Karpas-422 (cell line): ENCODE results near the gene ELP1. TPM values are rescaled to one million over a fixed set of nuclear protein-coding genes. Genes with fewer than 3 reads are reported as not detected.

Experiments used
- DNase-seq: peaks from one replicate; pipeline ENCODE4 v3.0.0-alpha.2; 2015
- H2AFZ ChIP-seq: fragments of 200-600 bp; sonication (generic); 2 replicates; pipeline ENCODE4 v1.6.1; 2014; ENCODE audit warnings: antibody characterized with exemption, low read length, mixed read lengths
- H3K27ac ChIP-seq: fragments of 200-600 bp; sonication (generic); 2 replicates; pipeline ENCODE4 v1.5.1; 2014; ENCODE audit warnings: mild to moderate bottlenecking, low read length, moderate library complexity
- H3K27me3 ChIP-seq: fragments of 200-600 bp; sonication (generic); 2 replicates; pipeline ENCODE4 v1.6.1; 2014; ENCODE audit warnings: low read length, mixed read lengths
- H3K36me3 ChIP-seq: fragments of 200-600 bp; sonication (generic); 2 replicates; pipeline ENCODE4 v1.6.1; 2014; ENCODE audit warnings: low read length, mixed read lengths; ENCODE audit not compliant: insufficient read depth
- H3K4me1 ChIP-seq: fragments of 200-600 bp; sonication (generic); 2 replicates; pipeline ENCODE4 v1.6.1; 2014; ENCODE audit warnings: mild to moderate bottlenecking, low read length, mixed read lengths
- H3K4me2 ChIP-seq: fragments of 200-600 bp; sonication (generic); 2 replicates; pipeline ENCODE4 v1.6.1; 2014; ENCODE audit warnings: low read length, low read depth, mild to moderate bottlenecking; ENCODE audit not compliant: poor library complexity, severe bottlenecking
- H3K4me3 ChIP-seq: fragments of 200-600 bp; sonication (generic); 2 replicates; pipeline ENCODE4 v1.5.1; 2014; ENCODE audit warnings: mild to moderate bottlenecking, antibody characterized with exemption, low read length, mixed read lengths
- H3K79me2 ChIP-seq: fragments of 200-600 bp; sonication (generic); 2 replicates; pipeline ENCODE4 v1.6.1; 2014; ENCODE audit warnings: mild to moderate bottlenecking, low read length, mixed read lengths
- H3K9ac ChIP-seq: fragments of 200-600 bp; sonication (generic); 2 replicates; pipeline ENCODE4 v1.6.0; 2014; ENCODE audit warnings: low read length
- H3K9me2 ChIP-seq: fragments of 200-600 bp; sonication (generic), shearing (Covaris generic); replicated peaks from 2 replicates; pipeline ENCODE4 v1.6.0; 2014; ENCODE audit warnings: mild to moderate bottlenecking, low read length, moderate library complexity; ENCODE audit not compliant: insufficient read depth
- H3K9me3 ChIP-seq: fragments of 300-700, 200-600 bp; sonication (generic); 2 replicates; pipeline ENCODE4 v1.6.1; 2014; ENCODE audit warnings: low read length, mixed read lengths
- H4K20me1 ChIP-seq: fragments of 200-600 bp; sonication (generic); 2 replicates; pipeline ENCODE4 v1.6.1; 2014; ENCODE audit warnings: mild to moderate bottlenecking, antibody characterized with exemption, low read length, low read depth; ENCODE audit not compliant: insufficient read depth
- total RNA-seq: library from RNA; depleted of rRNA; stranded (reverse); fragments of >200 nt; shearing (Covaris generic); gene quantifications from 2 replicates; pipeline ENCODE4 v1.2.3, GENCODE V29; 2014; ENCODE audit warnings: low replicate concordance

ELP1 gene
- total RNA-seq, 1 experiment from 2014 or later = 60.3 TPM

DNA sequence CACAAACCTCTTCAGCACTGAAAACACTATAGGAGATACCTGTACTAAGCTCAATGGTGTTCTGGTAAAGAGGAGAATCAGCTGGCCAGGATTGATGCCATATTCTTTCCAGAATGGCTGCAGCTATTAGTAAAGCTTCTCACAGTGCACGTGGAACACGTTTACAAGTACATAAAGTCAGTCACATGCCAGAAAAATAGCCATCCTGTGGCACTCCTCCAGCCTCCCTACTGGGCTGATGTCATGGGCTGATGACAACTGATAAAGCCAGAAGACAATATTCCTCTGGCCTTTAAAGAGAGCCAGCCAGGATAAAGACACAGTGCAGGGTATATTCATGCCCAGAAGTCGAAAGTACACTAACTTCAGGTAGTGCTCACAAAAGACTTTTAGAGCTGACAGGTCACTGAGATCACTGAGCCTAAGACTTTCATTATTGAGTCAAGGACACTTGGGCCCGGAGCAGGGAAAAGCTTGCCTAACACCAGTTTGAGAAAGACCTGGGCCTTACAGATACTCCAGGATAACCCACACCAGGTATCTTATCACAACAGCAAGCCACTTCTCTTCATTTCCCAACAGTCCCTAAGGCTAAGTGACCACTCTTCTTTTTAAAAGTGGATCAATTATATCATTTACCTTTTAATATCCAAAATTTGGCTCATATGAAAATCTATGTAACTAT is 29.7 kb upstream of the ELP1 start:
- H2AFZ ChIP-seq = no peak overlapping the region
- no peak overlapping the region for H3K9ac ChIP-seq
- no peaks in the 10 kb centered on the region for H3K27me3 ChIP-seq
- no peak for DNase-seq
- H3K9me2 ChIP-seq = no peaks in the 10 kb centered on the region
- no peaks in the 10 kb centered on the region for H3K4me1 ChIP-seq
- no peaks in the 10 kb centered on the region for H3K79me2 ChIP-seq
- H4K20me1 ChIP-seq = no peaks in the 10 kb centered on the region
- H3K4me2 ChIP-seq = no peak overlapping the region
- H3K9me3 ChIP-seq = no peaks in the 10 kb centered on the region
- H3K36me3 ChIP-seq = peaks cover 8% of the 10 kb centered on the region; the same call in 1 of the 2 replicates
- H3K27ac ChIP-seq = no peak overlapping the region
- no peak overlapping the region for H3K4me3 ChIP-seq

DNA sequence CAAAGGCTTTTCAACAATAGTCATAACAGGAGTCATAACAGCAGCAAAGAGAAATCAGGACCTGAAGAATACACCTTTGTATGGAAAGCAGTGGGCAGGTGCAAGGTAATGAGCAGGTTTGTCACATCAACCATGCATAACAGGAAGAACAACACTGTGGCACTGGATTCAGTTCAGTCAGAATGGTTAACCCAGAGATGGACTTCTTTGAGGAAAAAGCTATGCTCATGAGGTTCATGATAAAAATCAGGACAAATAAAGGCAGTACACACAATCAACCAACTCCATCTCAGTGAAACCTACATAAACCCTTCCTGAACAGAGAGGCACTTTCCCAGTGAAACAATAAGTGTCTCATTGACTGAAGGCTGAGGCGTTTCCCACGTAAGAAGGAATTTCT is 27.2 kb upstream of the ELP1 start:
- no peak overlapping the region for H2AFZ ChIP-seq
- H4K20me1 ChIP-seq = no peaks in the 10 kb centered on the region
- H3K27ac ChIP-seq = no peak overlapping the region
- H3K4me3 ChIP-seq = no peak overlapping the region
- peaks cover 8% of the 10 kb centered on the region; the same call in 1 of the 2 replicates for H3K36me3 ChIP-seq
- H3K4me1 ChIP-seq = no peaks in the 10 kb centered on the region
- no peak overlapping the region for H3K4me2 ChIP-seq
- no peak overlapping the region for H3K9ac ChIP-seq
- no peaks in the 10 kb centered on the region for H3K9me2 ChIP-seq
- H3K79me2 ChIP-seq = no peaks in the 10 kb centered on the region
- H3K9me3 ChIP-seq = no peaks in the 10 kb centered on the region
- H3K27me3 ChIP-seq = no peaks in the 10 kb centered on the region
- DNase-seq = no peak

- no peak overlapping the region for H3K27ac ChIP-seq
- no peak overlapping the region for H2AFZ ChIP-seq
- peaks cover 4% of the 10 kb centered on the region; the same call in 1 of the 2 replicates for H3K36me3 ChIP-seq
- H3K79me2 ChIP-seq = no peaks in the 10 kb centered on the region
- H3K27me3 ChIP-seq = no peaks in the 10 kb centered on the region
- H3K9me2 ChIP-seq = no peaks in the 10 kb centered on the region
- H3K9ac ChIP-seq = no peak overlapping the region
- no peak overlapping the region for H3K4me2 ChIP-seq
- H3K4me3 ChIP-seq = no peak overlapping the region
- DNase-seq = no peak
- H3K9me3 ChIP-seq = no peaks in the 10 kb centered on the region
- H3K4me1 ChIP-seq = no peaks in the 10 kb centered on the region
- H4K20me1 ChIP-seq = no peaks in the 10 kb centered on the region
Measured at GRCh38 chr9:108960331-108960730, 26.4 kb upstream of the ELP1 start.

- no peak for DNase-seq
- no peaks in the 10 kb centered on the region for H3K9me3 ChIP-seq
- H3K9me2 ChIP-seq = no peaks in the 10 kb centered on the region
- no peaks in the 10 kb centered on the region for H3K27me3 ChIP-seq
- no peak overlapping the region for H3K9ac ChIP-seq
- H3K4me2 ChIP-seq = no peak overlapping the region
- H4K20me1 ChIP-seq = no peaks in the 10 kb centered on the region
- no peak overlapping the region for H3K27ac ChIP-seq
- no peaks in the 10 kb centered on the region for H3K79me2 ChIP-seq
- H3K4me3 ChIP-seq = no peak overlapping the region
- H2AFZ ChIP-seq = no peak overlapping the region
- H3K4me1 ChIP-seq = peaks cover 5% of the 10 kb centered on the region; the same call in 1 of the 2 replicates
- H3K36me3 ChIP-seq = peaks cover 3% of the 10 kb centered on the region; the same call in 1 of the 2 replicates
Measured at GRCh38 chr9:108956631-108957026, 22.7 kb upstream of the ELP1 start.

DNA sequence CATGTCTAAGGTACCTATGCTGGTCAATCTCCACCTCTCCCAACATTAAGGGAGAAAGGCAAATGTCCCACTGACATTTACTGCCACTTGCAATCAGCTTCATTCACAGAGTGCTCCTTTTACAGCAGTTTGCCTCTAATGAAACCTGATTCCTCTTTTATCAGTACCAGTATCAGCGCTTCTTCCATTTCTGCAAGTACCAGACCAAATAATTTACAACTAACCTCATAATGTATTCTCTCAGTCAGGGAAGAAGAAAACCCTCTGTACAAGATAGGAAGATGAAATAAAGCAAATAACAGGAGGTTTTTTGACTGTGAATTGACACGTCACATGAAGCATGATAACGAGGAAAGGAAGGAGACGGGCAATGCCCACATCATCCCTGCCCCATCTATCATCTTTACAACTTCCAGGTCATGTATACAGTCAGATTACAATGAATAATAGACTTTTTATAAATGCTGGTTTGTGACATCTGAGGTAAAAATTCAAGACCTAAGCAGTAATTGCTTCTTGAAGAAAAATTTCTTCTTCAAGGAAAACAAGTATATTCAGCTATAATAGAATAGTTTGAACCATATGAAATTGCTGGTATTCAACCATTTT is 22.2 kb upstream of the ELP1 start:
- Histone ChIP-seq H3K27ac (no peak overlapping the region), H3K9ac (no peak overlapping the region), H3K4me1 (peaks cover 5% of the 10 kb centered on the region; the same call in 1 of the 2 replicates), H3K4me2 (no peak overlapping the region), H3K9me2 (no peaks in the 10 kb centered on the region), H2AFZ (no peak overlapping the region), H3K27me3 (no peaks in the 10 kb centered on the region), H4K20me1 (no peaks in the 10 kb centered on the region), H3K9me3 (no peaks in the 10 kb centered on the region), H3K36me3 (peaks cover 8% of the 10 kb centered on the region; the same call in 1 of the 2 replicates), H3K79me2 (no peaks in the 10 kb centered on the region), H3K4me3 (no peak overlapping the region)
- DNase-seq = no peak

- Histone ChIP-seq H3K9me3 (no peaks in the 10 kb centered on the region), H3K9ac (no peak overlapping the region), H3K36me3 (peaks cover 8% of the 10 kb centered on the region; the same call in 1 of the 2 replicates), H3K4me3 (no peak overlapping the region), H3K27ac (no peak overlapping the region), H3K4me2 (no peak overlapping the region), H3K4me1 (peaks cover 5% of the 10 kb centered on the region; the same call in 1 of the 2 replicates), H3K27me3 (no peaks in the 10 kb centered on the region), H4K20me1 (no peaks in the 10 kb centered on the region), H2AFZ (no peak overlapping the region), H3K9me2 (no peaks in the 10 kb centered on the region), H3K79me2 (no peaks in the 10 kb centered on the region)
- DNase-seq = peak; percentile 80
Measured at GRCh38 chr9:108953983-108954574, 20.2 kb upstream of the ELP1 start.

- Histone ChIP-seq H4K20me1 (no peaks in the 10 kb centered on the region), H3K9me3 (no peaks in the 10 kb centered on the region), H3K4me2 (no peak overlapping the region), H2AFZ (no peak overlapping the region), H3K79me2 (no peaks in the 10 kb centered on the region), H3K9me2 (no peaks in the 10 kb centered on the region), H3K27me3 (no peaks in the 10 kb centered on the region), H3K4me1 (peaks cover 5% of the 10 kb centered on the region; the same call in 1 of the 2 replicates), H3K9ac (no peak overlapping the region), H3K27ac (no peak overlapping the region), H3K4me3 (no peak overlapping the region), H3K36me3 (peaks cover 16% of the 10 kb centered on the region; the same call in 1 of the 2 replicates)
- DNase-seq = no peak
Measured at GRCh38 chr9:108951578-108951977, 17.7 kb upstream of the ELP1 start.

- Histone ChIP-seq H3K4me2 (no peak overlapping the region), H3K4me1 (peaks cover 5% of the 10 kb centered on the region; the same call in 1 of the 2 replicates), H2AFZ (no peak overlapping the region), H3K36me3 (peaks cover 16% of the 10 kb centered on the region; the same call in 1 of the 2 replicates), H3K27ac (no peak overlapping the region), H3K27me3 (no peaks in the 10 kb centered on the region), H4K20me1 (no peaks in the 10 kb centered on the region), H3K9me3 (no peaks in the 10 kb centered on the region), H3K9ac (no peak overlapping the region), H3K9me2 (no peaks in the 10 kb centered on the region), H3K4me3 (no peak overlapping the region), H3K79me2 (no peaks in the 10 kb centered on the region)
- no peak for DNase-seq
Measured at GRCh38 chr9:108950168-108950567, 16.2 kb upstream of the ELP1 start.
